Measurements from ENCODE around the gene APC2.

APC2 gene

GRCh38 chr19:1473085-1473851 lies 23.3 kb downstream of the APC2 start:
- TF ChIP-seq CTCF (IDR thresholded peaks at IDR 0.05), result no peak

DNA sequence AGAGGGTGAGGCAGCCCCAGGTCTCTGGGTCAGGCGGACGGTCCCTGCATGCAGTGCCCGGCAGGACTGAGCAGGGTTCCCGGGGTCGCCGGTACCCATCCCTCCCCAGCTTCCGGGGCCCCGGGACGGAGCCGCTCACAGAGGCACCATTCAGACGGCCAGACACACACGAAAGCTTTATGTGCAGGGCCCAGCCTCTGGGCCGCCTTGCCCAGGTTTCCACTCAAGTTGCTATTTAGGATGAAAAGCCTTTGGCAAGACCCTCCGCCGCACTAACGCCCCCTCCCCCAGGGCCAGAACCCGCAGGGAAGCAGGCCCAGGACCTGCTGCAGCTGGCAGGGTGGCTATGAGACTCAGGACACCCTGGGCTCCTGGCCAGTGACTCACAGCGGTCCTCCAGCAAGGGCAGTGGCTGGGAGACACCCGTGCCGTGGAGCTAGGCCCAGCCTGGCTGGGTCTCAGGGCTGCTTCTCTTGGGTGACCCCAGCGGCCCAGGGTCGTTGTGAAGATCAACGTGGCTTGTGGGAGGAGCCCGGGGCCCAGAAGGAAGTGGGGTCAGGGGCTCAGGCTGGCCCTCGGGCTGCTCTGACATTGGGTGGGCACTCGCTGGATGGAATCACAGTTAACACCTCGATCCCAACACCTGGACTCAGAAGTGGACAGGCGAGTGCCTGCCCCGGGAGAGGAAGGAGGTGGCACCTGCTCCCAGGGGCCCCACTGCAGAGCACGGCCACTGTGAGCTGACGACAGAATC lies 24.3 kb downstream of the APC2 start:
- TF ChIP-seq CTCF (IDR thresholded peaks at IDR 0.05), result no peak

DNA sequence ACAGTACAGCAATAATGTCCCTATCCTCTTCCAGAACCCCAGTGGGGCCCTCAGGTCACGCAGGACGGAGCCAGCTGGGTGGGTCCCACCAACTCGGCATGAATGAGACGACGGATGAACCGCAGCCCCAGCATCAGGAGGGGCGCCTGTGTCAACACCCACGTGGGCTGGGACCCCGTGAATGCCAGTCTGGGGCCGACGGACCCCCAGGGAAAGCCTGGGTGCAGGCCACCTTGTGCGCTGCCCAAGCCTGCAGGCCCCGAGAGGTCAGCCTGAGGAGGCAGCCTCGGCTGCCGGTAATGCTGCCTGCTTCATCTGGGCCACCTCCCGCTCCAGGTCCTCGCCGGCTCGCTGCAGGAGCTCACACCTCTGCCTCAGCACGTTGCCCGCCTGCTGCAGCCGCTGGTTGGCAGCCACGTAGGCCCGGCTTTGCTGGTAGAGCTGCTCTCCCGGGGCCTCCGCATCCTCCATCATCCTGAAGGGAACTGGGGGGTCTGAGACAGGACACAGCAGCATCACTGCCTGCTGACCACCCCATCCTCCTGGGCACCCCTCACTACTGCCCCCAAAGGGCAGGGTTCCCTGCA lies 24.9 kb downstream of the APC2 start:
- TF ChIP-seq CTCF (IDR thresholded peaks at IDR 0.05), result no peak

DNA sequence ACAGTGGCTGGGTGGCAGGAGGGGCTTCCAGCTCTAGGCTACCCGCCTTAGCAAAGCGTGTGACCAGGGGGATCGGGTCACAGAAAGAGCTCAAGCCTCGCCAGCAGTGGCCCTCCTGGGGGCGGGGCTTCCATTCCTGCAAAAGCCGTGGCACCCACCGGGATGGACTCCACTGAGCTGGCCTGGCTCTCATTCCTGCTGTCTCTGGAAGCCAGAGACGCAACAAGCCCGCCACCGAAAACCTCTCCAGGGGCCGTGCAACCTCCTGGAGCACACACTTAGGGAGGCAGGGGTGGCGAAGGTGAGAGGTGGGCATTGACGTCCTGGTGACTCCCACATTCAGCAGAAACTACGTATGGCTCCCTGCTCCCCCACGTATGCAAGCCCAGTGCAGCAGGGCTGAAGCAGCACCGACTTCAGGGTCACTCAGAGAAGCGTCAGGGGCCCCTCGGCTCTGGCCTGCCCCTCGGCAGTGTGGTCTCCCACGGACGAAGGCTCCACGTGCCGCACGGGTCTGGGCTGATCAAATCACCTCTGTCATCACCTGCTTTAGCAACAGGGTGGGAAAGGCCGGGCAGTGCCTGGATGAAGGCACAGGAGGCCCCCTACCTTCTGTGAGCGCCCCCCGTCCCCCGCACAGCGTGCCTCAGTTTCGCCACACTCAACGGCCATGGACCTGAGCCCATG lies 26.0 kb downstream of the APC2 start:
- TF ChIP-seq CTCF (IDR thresholded peaks at IDR 0.05), result no peak

DNA sequence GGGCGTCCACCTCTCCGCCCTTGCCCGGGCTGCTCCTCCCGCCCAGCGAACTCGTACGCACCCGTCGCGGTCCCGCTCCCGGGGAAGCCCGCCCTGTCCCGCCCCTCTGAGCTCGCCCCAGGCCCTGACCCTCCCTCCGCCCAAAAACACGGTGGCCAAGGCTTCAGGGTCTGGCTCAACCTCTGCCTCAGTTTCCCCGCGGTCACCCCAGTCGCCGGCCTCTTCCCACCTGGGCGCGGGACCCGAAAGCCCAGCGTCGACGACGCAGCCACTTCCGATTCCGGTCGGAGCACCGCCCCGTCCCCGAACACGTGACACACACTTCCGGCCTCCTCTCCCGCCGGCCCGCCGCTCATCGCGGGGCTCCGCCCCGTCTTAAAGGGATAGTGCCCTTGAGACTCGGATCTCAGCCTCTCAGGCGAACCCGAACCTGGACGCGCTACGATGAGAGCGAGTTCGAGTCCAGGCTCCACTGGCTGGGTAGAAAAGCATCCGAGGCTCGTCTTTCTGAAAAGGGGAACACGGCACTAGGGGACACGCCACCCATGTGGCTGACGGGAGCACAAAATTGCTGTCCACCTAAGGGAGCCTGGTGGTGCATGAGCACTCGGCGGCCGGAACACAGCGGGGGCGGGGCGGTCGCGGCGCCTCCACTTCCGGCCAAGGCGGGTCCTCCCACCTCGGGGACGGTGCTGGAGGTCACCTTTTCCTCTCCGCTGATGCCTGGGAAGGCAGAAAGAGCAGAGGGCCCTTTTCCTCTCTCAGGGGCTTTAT lies 29.2 kb downstream of the APC2 start, which contains the start of gene C19orf25:
Gene C19orf25 (minus strand): TSS at position 282 of the 774 bp plus-strand sequence. CDS start 312 bp downstream, outside the sequence.
- no peak for TF ChIP-seq CTCF (IDR thresholded peaks at IDR 0.05)

DNA sequence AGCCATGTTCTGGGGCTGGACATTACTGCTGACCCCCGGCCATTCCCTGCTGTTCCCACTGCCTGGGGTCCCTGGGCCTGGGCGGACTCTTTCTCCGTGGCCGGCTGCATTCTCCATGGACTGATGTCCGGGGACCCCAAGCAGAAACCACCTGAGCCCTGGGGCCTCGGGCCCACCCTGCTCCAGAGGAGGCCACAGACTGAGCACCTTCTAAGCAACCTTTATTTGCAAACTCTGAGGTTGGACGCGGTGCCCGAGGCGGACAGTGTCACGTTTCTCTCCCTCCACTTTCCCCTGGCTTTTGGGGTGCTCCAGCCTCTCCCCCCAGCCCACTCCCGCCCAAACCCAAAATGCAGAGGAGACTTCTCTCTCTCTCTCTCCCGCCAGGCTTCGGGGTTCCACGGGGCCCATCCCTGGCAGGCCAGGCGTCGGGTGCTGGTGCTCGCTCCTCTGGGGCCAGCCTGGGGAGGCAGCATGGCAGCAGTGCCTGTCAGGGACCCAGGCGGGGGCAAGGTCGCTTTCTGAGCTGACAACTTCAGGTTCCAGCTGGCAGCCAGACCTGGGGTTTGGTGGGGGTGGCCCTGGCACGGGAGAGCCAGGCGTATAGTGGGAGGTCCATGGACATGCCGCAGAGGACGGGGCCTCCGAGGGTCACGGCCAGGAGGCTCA lies 31.4 kb downstream of the APC2 start:
- no peak for TF ChIP-seq CTCF (IDR thresholded peaks at IDR 0.05)

All from LNCAP (cell line).